Stimulated activated naive CD8-positive, alpha-beta T cell treated with anti-CD3 and anti-CD28 coated beads, Interleukin-15, Interleukin-2, amounts not matched to agents 100 U/mL and 50 U/mL, for 24 hours (primary cell): ENCODE results near the gene CMTM1.
"Not testable (repeated sequence)": the region's sequence is repeated elsewhere in the genome, so short reads cannot be mapped to it uniquely, and the experiment has no call there.

Experiments used
- ATAC-seq: fragments of 150-1000 bp; cut with Tn5 transposase; one replicate; pipeline ENCODE4 v1.10.0; 2021
- DNase-seq: peaks from one replicate; pipeline ENCODE4 v3.0.0; 2021

Gene CMTM1

DNA sequence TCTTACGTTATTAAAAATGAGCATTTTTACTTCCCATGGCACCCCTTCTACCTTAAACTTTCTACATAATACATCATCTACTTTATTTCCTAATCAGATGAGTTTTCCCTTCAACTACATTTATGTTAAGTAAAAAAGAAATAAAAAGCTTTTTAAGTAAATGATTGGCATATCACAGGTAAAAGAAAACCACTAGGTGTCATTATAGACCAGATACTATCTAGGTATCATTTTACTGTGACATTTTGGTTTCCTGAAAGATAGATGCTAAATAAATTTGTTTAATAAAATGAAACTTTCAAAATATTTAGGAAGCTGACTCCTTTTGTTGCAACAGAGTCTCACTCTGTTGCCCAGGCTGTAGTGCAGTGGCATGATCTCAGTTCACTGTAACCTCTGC lies 3.8 kb upstream of the CMTM1 start:
- no peak for DNase-seq
- ATAC-seq: no peak

DNA sequence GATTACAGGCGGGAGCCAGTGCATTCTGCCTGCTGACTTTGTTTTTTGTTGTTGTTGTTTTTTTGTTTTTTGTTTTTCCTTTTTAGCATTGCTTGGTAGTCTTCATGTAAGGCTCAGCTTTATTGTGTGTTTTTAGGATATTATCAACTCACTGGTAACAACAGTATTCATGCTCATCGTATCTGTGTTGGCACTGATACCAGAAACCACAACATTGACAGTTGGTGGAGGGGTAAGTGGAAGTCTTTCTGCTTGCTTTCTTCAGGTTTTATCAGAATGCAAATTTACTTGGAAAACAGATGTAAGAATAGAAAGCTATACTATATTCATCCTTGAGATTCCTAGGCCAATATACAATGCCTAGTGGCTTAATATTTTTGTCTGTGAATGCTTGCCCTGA lies 3.3 kb upstream of the CMTM1 start:
- DNase-seq (no peak), ATAC-seq (no peak)

DNA sequence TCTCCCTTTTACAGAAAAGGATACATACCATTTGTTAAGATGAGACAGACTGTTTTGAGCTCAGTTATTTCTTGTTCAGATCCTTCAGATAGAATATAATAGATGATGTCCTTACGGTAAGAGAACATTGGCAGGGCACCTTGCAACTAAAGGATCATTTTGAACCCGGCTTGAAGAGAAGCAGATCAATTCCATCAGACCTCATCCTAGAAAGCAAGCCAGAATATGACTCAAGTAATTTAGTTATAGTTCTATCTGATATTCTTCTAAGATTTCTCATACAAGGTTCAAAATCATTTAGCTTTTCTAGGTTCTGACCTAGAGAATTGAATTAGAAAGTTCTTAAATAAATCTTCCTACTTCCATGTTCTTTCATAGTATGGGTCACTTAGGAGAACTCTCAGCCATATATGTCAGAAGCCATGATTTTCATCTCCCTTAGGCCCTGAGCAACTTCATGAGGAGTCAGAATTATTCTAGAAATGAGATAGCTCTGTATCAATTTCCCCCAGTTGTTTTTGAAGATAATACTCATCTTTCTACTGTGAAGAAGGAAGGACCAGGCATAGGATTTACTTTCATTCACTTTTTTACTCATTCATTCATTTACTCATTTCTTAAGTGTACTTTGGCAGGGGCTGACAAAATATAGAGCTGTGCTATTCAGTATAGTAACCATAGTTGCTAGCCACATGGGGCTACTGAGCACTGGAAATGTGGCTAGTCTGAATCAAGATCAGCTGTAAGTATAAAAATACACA lies 2.5 kb upstream of the CMTM1 start:
- ATAC-seq: peak; percentile 78
- DNase-seq: no peak

DNA sequence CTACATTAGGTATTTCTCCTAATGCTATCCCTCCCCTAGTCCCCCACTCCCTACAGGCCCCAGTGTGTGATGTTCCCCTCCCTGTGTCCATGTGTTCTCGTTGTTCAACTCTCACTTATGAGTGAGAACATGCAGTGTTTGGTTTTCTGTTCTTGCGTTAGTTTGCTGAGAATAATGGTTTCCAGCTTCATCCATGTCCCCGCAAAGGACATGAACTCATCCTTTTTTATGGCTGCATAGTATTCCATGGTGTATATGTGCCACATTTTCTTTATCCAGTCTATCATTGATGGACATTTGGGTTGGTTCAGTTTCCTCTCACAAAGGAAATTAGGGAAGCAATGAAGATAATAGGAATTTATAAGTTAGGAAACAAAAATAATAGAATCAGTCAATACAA lies 1.0 kb downstream of the CMTM1 start:
- not testable (repeated sequence) for DNase-seq, ATAC-seq

DNA sequence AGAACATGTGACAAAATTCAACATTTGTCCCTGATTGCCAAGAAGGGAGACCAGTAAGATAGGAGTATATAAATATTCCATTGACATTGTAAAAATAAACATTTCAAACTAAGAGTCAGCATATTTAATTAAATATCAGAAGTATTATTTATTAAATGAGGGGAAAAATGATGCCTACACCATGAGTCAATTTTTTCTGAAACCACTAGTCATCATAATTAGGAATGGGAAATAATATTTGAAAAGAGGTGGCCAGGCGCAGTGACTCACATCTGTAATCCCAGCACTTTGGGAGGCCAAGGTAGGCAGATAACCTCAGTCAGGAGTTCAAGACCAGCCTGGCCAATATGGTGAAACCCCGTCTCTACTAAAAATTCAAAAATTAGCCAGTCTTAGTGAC lies 2.1 kb downstream of the CMTM1 start:
- ATAC-seq (no peak), DNase-seq (no peak)

DNA sequence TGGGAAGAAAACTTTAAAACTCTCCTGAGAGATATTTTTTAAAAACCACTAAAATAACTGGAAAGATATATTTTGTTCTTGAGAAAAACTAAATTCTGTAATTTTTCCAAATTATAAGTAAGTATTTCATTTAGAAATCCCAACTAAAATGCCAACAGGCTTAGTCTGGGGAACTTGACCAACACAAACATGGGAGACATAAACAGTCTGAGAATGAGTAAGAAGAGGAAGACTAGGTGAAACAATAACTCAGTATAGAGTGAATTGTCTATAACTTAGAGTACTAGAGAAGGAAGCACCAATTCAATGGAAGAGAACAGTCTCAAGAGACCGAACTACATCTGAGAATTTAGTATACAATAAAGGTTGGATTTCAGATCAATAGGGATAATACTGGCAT lies 2.9 kb downstream of the CMTM1 start:
- ATAC-seq (no peak), DNase-seq (no peak)

DNA sequence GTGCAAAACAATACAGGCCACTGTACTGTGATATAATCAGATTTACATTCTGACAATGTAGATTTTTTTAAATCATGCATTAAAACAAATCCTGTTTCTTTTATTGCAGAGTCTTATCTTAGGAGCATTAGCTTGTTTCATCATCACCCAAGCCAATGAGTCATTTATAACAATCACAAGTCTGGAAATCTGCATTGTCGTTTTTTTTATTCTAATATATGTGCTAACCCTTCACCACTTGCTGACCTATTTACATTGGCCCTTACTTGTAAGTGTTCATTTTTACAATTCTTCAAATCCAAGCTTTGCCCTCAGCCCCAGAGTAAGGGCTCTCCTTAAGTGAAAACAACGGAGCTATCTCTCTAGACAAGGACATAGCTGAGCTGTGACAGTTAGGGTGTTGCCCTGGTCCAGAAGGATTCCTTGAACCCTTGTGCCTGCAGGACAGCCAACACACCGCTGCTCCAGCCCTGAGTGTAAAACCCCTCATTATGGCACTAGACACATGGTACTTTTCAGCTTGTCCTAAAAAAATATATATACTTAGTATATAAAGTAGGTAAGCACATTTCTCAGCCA lies 3.7 kb downstream of the CMTM1 start:
- no peak for ATAC-seq
- DNase-seq: no peak

DNA sequence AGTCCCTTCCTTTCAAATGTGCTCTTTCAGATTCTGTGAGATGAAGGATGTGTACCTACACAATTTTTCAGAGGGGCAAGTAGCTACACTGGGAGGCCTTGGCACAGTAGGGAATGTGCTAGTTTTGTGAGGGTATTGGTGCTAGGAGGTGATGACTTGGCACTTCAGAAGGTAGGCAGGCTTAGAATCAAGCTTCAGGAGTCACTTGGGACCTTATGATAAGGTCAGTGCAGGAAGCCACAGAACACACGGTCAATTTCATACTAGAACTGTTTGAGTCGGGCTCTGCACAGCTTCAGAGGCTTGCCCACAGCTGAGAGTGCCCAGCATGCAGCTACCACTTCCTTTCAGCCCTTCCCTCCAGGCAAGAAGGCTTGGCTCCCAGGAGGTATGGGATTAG lies 6.1 kb downstream of the CMTM1 start:
- DNase-seq (no peak), ATAC-seq (no peak)

DNA sequence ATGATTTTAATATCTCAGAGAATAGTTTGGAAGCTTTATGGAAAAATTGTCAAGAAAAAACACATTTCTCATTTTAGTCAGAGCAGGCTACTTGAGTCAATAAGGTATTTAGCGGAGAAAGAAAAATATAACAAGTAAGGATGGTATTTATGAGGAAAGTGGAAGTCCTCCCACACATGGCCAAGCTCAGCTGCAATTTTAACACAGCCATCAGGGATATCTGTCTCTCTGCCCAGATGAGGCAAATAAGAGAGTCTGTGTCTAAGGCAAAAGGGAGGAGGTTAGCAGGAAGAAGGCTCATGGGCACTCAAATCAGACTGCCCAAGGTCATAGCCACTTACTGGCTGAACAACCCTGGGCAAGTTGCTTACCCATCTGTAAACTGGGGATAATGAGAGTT lies 7.8 kb downstream of the CMTM1 start:
- DNase-seq: no peak
- ATAC-seq: no peak

DNA sequence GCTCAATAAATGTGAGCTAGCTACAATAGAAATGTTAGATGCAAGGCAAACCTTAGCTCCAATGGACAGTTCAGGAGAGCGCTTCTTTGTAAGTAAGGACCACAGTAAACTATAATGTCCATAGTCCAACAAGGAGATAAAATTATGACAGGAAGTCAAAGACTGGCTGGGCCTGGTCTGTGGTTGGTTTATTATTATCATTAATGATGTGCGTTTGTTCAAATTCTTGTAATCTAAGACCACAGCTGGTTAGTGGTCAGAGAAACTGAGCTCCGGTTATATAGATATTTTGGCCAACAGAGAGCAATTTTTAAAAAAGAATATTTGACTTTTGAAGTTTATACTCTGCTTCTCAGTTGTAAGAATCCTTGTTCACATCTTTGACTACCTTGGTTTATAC lies 8.3 kb downstream of the CMTM1 start:
- no peak for DNase-seq
- ATAC-seq: no peak

DNA sequence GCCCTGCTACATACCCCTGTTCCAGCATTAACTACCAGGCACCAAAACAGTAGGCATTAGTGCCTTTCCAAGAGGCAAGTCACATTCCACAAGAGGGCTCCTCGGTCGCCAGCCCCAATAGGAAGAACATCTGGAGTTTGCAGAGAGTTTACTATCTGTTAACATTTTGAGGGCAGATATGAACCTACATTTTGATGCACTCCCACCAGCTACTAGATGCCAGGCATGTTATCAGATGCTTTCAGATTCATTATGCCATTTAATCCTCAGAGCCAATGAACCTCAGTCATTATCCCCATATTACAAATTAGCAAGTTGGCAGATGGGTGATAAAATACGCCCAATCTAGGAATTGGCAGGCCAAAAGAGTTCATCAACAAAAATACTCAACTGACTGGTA lies 8.8 kb downstream of the CMTM1 start:
- no peak for DNase-seq
- no peak for ATAC-seq

DNA sequence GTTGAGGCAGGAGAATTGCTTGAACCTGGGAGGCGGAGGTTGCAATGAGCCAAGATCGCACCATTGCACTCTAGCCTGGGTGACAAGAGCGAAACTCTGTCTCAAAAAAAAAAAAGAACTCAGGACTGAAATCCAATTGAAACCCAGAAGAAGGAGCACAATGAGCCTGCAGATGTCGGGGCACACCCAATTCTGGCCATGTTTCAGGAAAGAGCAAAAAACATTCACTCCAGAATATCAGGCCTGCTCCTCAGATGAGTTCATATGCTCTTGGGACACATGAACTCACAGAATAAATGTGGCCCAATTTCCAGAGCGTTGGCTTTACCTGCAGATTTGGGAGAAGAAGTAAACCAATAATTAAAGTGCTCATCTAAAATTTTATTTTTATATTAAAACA lies 10.1 kb downstream of the CMTM1 start:
- ATAC-seq (no peak), DNase-seq (no peak)

DNA sequence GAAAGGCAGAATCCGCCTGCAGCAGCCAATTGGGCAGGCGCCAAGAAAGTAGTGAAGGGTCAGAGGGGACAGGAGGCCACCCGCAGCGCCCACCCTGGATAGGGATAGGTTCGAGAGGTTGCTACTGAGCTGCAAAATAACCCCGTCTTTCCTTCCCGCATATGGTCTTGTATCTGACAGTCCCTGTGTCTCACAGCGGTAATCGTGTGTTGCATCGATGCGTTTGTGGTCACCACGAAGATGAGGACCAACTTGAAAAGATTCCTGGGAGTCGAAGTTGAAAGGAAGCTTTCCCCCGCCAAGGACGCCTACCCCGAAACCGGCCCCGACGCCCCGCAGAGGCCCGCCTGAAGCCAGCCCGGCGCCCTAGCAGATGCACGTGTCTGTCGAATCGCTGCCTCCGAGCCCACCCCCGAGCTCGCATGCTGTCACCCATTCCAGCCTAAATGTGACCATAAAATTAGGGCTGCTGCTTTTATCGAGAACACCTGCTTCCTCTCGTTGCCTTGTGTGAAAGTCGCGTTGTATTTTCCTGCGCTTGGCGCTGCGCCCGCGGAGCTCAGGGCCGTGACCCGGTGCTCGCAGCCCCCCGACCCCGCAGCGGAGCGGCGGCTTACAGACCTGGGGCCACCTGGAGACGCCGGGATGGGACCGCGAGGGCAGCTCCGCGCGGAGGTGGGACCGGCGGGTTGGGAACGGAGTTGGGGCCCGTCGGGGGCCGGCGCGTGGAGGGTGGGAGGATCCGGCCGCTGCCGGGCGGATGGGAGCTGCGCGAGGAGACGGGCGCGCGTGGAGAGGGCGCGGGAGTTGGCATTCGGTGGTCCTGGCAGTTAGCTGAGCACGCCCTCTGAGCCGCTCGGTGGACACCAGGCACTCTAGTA lies 12.7 kb downstream of the CMTM1 start, which contains the start of gene CMTM2:
CMTM2 (plus strand) TSS at position 813 of the 881 bp plus-strand sequence. CDS start 145 bp downstream, outside the sequence.
- ATAC-seq (peak; percentile 49), DNase-seq (peak; percentile 30)

DNA sequence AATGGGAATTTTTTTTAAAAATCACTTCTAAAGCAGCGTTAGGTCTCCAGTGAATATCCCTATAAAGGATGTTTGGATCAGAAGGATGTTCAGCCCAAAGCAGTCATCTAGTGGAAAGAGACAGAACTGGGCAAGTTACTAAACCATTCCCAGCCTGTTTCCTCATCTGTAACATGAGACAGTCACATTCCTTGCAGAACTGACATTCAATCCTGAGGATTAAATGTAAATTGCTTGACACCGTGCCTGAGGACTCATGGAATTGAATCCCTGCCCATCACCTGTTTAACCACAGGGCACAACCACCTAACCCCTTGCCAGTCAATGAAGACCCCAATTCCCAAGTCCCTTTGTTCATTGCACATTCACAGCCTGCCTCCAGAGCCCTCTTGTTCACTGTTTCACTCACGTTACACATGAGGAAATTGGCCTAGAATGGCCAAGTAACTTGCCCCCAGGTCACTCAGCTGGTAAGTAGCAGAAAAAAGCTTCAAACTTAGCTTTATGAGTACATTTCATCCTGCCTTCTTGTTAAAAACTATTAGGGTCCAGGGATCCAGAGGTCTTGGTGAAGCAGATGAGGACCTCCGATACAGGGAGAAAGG lies 14.5 kb downstream of the CMTM1 start:
- DNase-seq (no peak), ATAC-seq (no peak)

DNA sequence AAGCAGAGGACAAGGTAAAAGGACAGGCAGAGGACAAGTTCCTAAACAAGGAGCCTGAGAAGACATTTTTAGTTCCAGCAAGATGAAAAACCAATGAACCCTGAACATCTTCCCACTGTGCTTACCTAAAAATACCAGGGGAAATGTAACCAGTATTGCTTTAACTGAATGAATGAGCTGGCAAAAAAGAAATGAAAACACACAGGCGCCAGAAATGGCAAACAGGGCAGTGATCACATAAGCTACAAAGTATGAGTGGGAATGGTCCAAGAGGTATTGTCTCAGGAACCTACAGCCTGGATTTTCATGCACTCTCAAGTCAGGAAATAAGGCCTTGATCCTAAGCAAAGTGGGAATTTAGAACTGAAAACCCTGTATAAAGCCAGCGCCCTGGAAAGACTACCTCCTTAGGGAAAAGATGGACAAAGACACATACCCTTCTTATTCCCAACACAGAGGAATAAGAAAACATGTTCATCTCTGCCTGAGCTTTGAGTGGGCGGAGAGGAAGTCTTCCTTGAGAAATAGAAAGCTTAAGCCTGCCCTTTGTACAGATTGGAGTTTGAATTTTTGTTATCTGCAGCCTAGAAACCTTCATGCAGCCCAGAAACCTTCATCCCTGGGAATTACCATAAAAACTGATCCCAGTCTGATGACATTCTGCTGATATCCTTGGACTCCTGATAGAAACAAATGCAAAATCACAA lies 15.2 kb downstream of the CMTM1 start:
- no peak for ATAC-seq
- no peak for DNase-seq

DNA sequence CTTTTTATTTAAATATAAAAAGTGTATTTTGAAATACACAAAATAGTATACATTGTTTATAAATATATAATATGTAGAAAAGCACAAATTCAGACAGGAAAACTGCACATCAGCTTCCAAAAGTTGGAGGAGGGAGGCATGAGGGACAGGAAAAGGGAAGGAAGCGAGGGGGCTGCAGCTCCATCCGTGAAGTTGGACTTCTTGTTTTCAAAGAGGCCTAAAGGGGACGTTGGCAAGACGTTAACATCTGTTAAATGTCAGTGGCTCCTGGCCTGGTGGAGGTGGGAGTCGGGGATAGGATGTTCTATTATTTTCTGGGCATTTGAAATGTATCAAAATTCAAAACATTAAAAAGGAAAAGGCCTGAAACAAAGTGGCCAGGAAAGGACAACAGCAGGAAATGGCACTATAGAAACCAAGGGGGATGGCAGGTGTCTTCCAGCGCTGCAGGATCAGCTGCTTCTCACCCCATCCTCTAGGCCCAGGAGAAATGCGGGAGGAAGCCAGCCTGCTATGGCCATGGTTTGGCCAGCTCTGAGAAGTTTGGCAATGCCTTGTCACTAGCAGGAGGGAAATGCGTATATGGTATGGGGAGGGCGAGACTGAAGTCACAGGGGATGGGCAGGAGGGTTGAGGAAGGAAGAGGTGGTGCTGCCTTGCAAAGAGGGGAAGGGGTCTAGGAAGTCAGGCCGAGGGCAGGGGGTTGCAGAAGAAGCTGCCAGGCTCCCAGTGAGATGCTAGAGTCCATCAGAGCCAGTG lies 19.4 kb downstream of the CMTM1 start:
- ATAC-seq: no peak
- no peak for DNase-seq

DNA sequence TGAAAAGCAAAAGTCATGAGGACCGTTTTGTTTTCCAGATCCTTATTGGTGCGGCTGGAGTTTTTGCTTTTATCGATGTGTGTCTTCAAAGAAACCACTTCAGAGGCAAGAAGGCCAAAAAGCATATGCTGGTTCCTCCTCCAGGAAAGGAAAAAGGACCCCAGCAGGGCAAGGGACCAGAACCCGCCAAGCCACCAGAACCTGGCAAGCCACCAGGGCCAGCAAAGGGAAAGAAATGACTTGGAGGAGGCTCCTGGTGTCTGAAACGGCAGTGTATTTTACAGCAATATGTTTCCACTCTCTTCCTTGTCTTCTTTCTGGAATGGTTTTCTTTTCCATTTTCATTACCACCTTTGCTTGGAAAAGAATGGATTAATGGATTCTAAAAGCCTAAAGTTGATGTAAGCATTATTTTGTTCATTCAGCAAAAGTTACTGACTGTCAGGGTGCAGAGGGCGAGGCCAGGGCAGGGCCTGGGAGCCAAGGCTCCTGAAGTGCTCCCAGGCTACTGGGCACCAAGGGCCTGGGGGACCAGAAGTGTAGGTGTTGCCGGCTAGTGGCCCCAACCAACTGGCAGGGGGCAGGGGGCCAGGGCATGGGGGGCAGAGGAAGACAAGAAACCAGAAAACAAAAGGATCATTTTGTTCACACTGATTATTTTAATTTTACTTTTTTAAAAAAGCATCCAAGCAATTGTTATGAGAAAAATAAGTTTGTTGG lies 21.8 kb downstream of the CMTM1 start:
- DNase-seq: no peak
- no peak for ATAC-seq

DNA sequence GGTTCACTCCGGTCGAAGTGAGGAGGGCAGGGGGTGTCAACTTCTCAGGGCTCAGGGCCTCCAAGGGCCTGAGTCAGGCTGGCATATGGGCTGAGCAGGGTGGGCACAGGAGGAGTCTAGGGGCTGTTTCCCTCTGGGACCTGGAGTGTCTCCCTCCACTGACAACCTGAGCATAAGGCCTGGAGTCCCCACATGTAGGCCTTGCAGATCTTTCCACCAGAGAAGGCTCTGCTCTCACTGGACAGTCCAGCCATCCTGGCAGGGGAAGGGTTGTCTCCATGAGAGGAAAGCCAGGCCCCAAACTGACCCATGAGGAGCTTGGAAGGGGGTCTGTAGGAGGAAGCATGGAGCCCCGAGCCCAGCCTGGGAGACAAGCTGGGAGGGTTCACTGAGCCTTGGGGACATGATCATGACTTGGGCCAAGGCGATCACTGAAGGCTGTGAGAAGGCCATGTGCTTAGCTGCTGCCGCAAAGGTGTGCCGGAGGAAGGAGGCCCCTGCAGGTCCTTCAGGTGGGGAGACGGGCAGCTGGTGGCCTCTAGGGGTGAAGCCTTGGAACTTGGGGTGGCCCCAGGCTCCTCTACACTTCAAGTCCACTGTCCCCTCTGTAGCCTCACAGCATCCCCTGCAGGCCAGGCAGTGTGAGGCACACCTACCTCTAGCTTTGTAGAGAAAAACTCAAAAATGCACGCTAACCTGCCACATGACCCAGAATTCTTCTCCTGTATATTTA lies 22.9 kb downstream of the CMTM1 start:
- peak; percentile 93 for ATAC-seq

DNA sequence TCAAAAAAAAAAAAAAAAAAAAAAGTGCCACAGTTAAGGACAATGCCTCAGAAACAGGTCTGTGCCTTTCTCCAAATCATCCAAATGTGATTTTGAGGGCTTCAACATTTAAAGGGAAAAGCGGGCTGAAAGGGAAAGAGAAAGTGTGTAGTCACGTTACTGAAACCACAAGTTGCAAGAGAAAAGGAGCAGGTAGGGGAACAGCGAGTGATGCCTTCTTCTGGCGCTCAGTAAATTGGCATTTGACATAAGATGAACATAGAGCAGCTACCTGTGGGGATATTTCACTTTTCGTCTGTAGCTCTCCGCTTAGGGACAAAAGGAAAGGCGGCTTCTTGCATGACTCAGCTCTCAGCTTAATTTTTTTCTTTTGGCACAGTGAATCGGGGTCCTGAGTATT lies 24.1 kb downstream of the CMTM1 start:
- DNase-seq (no peak), ATAC-seq (peak; percentile 36)

More for the DNA sequence above, 22.9 kb downstream of the CMTM1 start:
- peak; percentile 65 for DNase-seq

DNA sequence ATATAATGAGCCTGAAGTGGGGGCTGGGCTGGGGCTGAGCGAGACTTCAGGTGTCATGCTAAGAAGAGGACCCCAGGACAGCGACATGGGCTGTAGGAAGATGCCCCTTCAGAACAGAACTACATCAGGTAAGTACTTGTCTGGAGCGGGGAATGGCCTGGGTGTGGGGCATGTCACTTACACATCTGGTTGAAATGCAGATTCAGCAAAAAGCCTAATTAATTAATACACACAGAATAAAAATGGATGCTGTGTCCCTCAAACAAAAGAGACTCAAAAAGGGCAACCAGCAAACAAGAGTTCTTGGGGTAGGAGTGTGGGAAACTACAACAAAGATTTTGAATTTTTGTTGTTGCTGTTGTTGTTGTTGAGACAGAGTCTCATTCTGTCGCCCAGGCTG lies 24.8 kb downstream of the CMTM1 start:
- ATAC-seq (no peak), DNase-seq (no peak)
